PFSK-1 (cell line): ENCODE measurements around the gene IL4I1.

ENCODE experiments used
- POLR2AphosphoS5 ChIP-seq: IDR thresholded peaks from 2 replicates; pipeline ENCODE4 v1.6.1; 2012; ENCODE audit warnings: low read depth, mild to moderate bottlenecking, control low read depth, low read length, moderate library complexity
- REST ChIP-seq, 2 experiments: IDR thresholded peaks; 2 replicates each; pipeline versions ENCODE4 v1.6.1 to v1.8.0; 2011 to 2012; ENCODE audit warnings: low read depth in 2 of 2, low read length in 2 of 2, control low read depth in 1 of 2, inconsistent platforms in 1 of 2, mild to moderate bottlenecking in 1 of 2, moderate library complexity in 1 of 2; ENCODE audit not compliant: insufficient read depth in 1 of 2

DNA sequence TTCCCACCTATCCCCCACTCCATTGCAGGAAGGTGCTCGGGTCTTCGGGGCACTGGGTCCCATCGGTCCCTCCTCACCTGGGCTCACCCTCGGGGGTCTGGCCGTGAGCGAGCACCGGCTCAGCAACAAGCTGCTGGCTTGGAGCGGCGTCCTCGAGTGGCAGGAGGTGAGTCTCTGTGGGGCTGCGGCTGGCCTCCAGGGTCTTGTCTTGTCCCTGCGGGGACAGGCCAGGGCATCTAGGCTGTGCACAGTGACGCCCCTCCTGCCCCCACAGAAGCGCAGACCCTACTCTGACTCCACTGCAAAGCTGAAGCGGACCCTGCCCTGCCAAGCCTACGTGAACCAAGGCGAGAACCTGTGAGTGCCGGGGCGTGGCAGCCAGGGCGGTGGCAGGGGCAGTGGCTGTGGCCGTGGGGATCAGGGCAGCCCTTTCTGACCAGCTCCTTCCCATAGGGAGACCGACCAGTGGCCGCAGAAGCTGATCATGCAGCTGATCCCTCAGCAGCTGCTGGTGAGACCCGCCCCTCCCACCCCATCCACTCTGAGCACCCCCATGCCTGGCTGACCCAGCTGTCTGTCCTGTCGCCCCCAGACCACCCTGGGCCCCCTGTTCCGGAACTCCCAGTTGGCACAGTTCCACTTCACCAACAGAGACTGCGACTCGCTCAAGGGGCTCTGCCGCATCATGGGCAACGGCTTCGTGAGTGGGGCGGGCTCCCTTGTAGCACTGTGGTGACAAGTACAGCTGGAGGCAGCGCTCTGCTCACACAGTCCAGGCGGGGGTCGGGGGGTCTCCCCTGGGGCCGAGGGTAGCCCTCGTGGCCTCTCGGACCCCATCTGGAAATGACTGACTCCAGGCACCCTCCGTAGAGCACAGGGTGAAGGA, 42.1 kb downstream of the IL4I1 start:
- TF ChIP-seq REST (IDR thresholded peaks at IDR 0.05; ENCODE audit: insufficient read depth in 1 of 2, low read depth in 2 of 2, low read length in 2 of 2) (no peak), POLR2AphosphoS5 (no peak)
